ENCODE data around the gene FHOD3. TPM values are rescaled to one million over a fixed set of nuclear protein-coding genes. Genes with fewer than 3 reads are reported as not detected.

The FHOD3 gene
- total and polyA plus RNA-seq, 9 of the 15 experiments (the other 6 are each of a cell fraction or from before 2014, with no cell fraction given) = 0.11 TPM; not detected in 8

GRCh38 chr18:36704156-36704555, 406.6 kb downstream of the FHOD3 start:
- H3K79me2 ChIP-seq (ENCODE audit: control insufficient read depth, insufficient read depth, low read length) = no peaks in the 10 kb centered on the region
- FAIRE-seq (no peak), ATAC-seq (no peak), DNase-seq (ENCODE audit: extremely low read depth in 1 of 4, low spot score in 3 of 4) (no peak)
- no peaks in the 10 kb centered on the region for H3K9me1 ChIP-seq (ENCODE audit: control insufficient read depth, insufficient read depth, low read length)
- no peak overlapping the region for H3K4me2 ChIP-seq (ENCODE audit: insufficient read depth, low read length)
- H3K9ac ChIP-seq (ENCODE audit: insufficient read depth in 1 of 2, low read depth in 2 of 2, low read length in 2 of 2) = no peak overlapping the region
- H3K4me3 ChIP-seq = no peak overlapping the region
- ChIA-PET POLR2A (no interaction called here), CTCF (ENCODE audit: low intra/inter-chr PET ratio) (no interaction called here)
- H3K27me3 ChIP-seq (ENCODE audit: control insufficient read depth in 2 of 2, insufficient read depth in 2 of 2, low read length in 2 of 2) = peaks cover 16 to 51% of the 10 kb centered on the region in 2 experiments; a peak in 3 of 5 replicates
- no peaks in the 10 kb centered on the region for H3K9me3 ChIP-seq (replicated peaks; ENCODE audit: control insufficient read depth, insufficient read depth, low read depth, low read length)
- intact Hi-C loops (cut with micrococcal nuclease) = loop anchor here (5.0 kb wide), 1 partner anchor 103 kb away; no protein-coding TSS in a partner anchor
- BruUV-seq (replicated peaks) = no TSS peak
- no peaks in the 10 kb centered on the region for H3K36me3 ChIP-seq (ENCODE audit: control insufficient read depth, insufficient read depth, low read length)
- 2% methylated on average over 6 of the region's 6 CpGs for WGBS (ENCODE audit: insufficient coverage, low coverage, missing lambda C conversion rate)
- no peak overlapping the region for H3K27ac ChIP-seq (ENCODE audit: extremely low read depth, low read depth, low read length)
- no peak overlapping the region for H2AFZ ChIP-seq (ENCODE audit: low read depth, low read length)
- in situ Hi-C loops (cut with MboI) = no loop called here
- no peaks in the 10 kb centered on the region for H3K4me1 ChIP-seq (replicated peaks in 1 of 2; ENCODE audit: control insufficient read depth in 2 of 2, insufficient read depth in 2 of 2, low read length in 2 of 2)
- peaks cover 9% of the 10 kb centered on the region; the same call in 1 of the 2 replicates for H4K20me1 ChIP-seq (replicated peaks; ENCODE audit: control insufficient read depth, insufficient read depth, low read length)
- TF ChIP-seq POLR3A (IDR thresholded peaks at IDR 0.05; ENCODE audit: borderline replicate concordance, extremely low read depth, insufficient read depth, insufficient read length) = no peak
- TF ChIP-seq ZZZ3 (IDR thresholded peaks at IDR 0.05) = no peak
- TF ChIP-seq PREB (CRISPR knock-in tag; IDR thresholded peaks at IDR 0.05) = no peak
- TF ChIP-seq MECOM (CRISPR knock-in tag; IDR thresholded peaks at IDR 0.05) = no peak
- TF ChIP-seq IFI16 (CRISPR knock-in tag; IDR thresholded peaks at IDR 0.05) = no peak
- no peak for TF ChIP-seq ZBTB40 (IDR thresholded peaks at IDR 0.05)
- no peak for TF ChIP-seq ZBTB40 (CRISPR knock-in tag; IDR thresholded peaks at IDR 0.05)
- no peak for TF ChIP-seq NCOA2 (IDR thresholded peaks at IDR 0.05; ENCODE audit: partially characterized antibody in 2 of 2)

Data from K562 (cell line).